H54 (cell line): Measurements from ENCODE around the gene CCDC57.

Experiments
- DNase-seq: peaks from one replicate; pipeline ENCODE4 v3.0.0; 2011; ENCODE audit warnings: low spot score, mixed read lengths; ENCODE audit not compliant: insufficient read length
- FAIRE-seq: peaks from 3 replicates; lab custom pipeline; 2011; peaks lifted over from hg19 to GRCh38; lab: Jason Lieb, UNC
- POLR2A ChIP-seq: IDR thresholded peaks from 2 replicates; pipeline ENCODE4 v1.6.1; 2011; ENCODE audit warnings: low read depth, mild to moderate bottlenecking, low read length

The CCDC57 gene

GRCh38 chr17:82088838-82089722 is 123.6 kb downstream of the CCDC57 start:
- DNase-seq, result no peak

GRCh38 chr17:82087961-82088837 is 124.4 kb downstream of the CCDC57 start:
- DNase-seq (no peak), FAIRE-seq (no peak)

More at GRCh38 chr17:82088838-82089722, 123.6 kb downstream of the CCDC57 start:
- TF ChIP-seq POLR2A, result no peak
- FAIRE-seq, result no peak

GRCh38 chr17:82086941-82087906 is 125.4 kb downstream of the CCDC57 start:
- no peak for TF ChIP-seq POLR2A
- FAIRE-seq (no peak), DNase-seq (no peak)

More at GRCh38 chr17:82087961-82088837, 124.4 kb downstream of the CCDC57 start:
- no peak for TF ChIP-seq POLR2A

GRCh38 chr17:82085931-82086764 is 126.5 kb downstream of the CCDC57 start:
- FAIRE-seq (no peak), DNase-seq (no peak)
- TF ChIP-seq POLR2A, result no peak

GRCh38 chr17:82085031-82085861 is 127.4 kb downstream of the CCDC57 start:
- no peak for DNase-seq
- no peak for FAIRE-seq

GRCh38 chr17:82084373-82085030 is 128.1 kb downstream of the CCDC57 start:
- no peak for DNase-seq
- no peak for TF ChIP-seq POLR2A
- FAIRE-seq, result no peak

More at GRCh38 chr17:82085031-82085861, 127.4 kb downstream of the CCDC57 start:
- no peak for TF ChIP-seq POLR2A

GRCh38 chr17:82083533-82084359 is 128.9 kb downstream of the CCDC57 start:
- FAIRE-seq, result no peak
- no peak for TF ChIP-seq POLR2A
- DNase-seq, result no peak

GRCh38 chr17:82083009-82083408 is 129.6 kb downstream of the CCDC57 start:
- FAIRE-seq, result no peak
- no peak for TF ChIP-seq POLR2A
- no peak for DNase-seq

- no peak for DNase-seq
- no peak for FAIRE-seq
- no peak for TF ChIP-seq POLR2A
Observed at GRCh38 chr17:82082456-82082855, 130.2 kb downstream of the CCDC57 start.

GRCh38 chr17:82081966-82082365 is 130.7 kb downstream of the CCDC57 start:
- TF ChIP-seq POLR2A, result no peak
- FAIRE-seq (no peak), DNase-seq (no peak)
